ENCODE data around the gene GMPS.

DNA sequence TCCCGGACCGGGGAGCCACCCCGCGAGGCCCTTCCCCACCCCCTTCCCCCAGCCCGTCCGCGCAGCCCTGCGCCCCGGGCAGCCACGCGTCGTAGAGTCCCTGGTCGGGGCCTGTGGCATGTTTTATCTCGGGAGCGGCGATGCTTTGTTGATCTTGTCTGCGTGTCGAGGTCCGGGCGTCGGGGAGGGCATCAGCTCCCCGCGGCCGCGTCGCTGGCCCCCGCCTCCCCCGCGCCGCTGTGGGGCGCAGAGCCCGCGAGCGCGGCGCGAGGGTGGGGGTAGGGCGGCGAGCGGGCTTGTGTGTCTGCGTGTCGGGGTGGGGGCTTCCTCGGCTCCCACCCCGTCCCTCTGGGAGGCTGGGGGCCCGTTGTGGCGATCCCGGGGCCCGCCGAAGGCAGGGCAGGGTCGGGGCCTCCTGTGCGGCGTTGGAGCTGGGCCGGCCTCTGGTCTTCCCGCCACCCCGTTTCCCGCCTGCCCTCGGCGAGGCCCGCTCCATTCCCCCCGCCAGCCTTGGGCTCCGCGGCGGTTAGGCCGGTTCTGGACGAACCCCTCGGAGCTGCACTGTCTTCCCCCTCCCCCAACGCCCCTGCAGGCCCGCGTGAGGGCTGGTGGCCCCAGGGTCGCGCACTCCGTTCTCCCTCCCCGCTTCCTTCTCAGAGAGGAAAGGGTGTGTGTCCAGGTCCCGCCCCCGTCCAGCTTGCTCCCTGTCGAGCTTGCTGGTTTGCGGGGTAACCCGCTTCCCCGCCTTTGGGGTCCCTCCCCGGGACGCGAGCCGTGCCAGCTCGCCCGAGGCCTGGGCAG lies 695 bp downstream of the GMPS start:
- TF ChIP-seq, protein P1, sequence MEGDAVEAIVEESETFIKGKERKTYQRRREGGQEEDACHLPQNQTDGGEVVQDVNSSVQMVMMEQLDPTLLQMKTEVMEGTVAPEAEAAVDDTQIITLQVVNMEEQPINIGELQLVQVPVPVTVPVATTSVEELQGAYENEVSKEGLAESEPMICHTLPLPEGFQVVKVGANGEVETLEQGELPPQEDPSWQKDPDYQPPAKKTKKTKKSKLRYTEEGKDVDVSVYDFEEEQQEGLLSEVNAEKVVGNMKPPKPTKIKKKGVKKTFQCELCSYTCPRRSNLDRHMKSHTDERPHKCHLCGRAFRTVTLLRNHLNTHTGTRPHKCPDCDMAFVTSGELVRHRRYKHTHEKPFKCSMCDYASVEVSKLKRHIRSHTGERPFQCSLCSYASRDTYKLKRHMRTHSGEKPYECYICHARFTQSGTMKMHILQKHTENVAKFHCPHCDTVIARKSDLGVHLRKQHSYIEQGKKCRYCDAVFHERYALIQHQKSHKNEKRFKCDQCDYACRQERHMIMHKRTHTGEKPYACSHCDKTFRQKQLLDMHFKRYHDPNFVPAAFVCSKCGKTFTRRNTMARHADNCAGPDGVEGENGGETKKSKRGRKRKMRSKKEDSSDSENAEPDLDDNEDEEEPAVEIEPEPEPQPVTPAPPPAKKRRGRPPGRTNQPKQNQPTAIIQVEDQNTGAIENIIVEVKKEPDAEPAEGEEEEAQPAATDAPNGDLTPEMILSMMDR (IDR thresholded peaks at IDR 0.05), result no peak
- TF ChIP-seq POLR2A (IDR thresholded peaks at IDR 0.05), result no peak
